HG03060 (cell line): ENCODE measurements around the gene IFI27.

Experiments
- ATAC-seq: cut with Tn5 transposase; IDR thresholded peaks from one replicate; pipeline ENCODE4 v1.9.1; 2021; ENCODE audit warnings: low read depth, moderate number of reproducible peaks; ENCODE audit not compliant: unreplicated experiment

Gene IFI27

GRCh38 chr14:94101748-94102147 is 8.8 kb upstream of the IFI27 start:
- no peak for ATAC-seq

DNA sequence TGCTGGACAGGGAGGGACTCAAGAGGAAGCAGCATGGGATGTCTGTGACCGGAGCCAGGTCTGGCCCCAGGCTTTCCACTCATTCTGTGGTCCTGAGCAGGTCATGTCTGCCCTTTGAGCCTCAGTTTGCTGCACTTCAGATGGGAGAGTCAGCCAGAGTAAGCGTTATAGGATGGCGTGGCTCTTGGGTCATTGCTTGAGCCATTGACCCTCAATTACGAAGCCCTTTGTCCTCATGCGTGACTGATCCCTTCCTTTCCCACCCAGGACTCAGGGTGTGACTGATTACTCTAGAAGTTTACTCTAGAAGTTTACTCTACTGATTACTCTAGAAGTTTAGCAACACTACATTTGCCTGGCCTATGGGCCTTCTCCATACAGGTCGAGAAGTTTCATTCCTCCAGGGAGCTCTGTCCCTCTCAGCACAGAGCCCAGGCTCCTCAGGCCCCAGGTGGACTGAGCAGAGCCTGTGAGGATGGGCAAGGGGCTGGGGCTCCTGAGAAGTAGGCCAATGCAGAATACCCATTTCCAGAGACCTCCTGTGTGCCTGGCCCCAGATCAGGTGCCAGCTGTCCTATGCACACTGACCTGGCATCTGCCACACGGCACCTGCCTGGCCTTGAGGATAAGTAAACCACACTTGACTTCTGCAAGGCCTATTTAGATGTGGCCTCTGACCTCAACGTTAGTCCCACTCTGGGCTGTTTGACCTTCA is 7.6 kb upstream of the IFI27 start:
- ATAC-seq = no peak

GRCh38 chr14:94103554-94104150 is 6.9 kb upstream of the IFI27 start:
- no peak for ATAC-seq

GRCh38 chr14:94104731-94105130 is 5.8 kb upstream of the IFI27 start:
- ATAC-seq = no peak

DNA sequence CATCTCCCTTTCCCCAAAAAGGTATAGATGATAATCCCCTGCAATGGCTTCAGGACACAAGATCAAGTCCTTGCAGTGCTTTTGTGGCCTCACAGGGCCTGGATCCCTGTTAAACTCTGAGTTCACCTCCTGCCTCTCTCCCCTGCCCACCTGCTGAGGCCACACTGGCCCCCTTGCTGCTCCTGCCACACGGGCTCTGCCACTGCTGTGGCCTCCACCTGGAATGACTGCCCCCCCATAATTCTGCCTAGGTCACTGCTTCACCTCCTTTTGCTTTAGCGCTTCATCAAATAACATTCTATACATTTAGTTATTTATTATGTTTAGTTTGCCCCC is 653 bp upstream of the IFI27 start:
- no peak for ATAC-seq

GRCh38 chr14:94111276-94112095 is 950 bp downstream of the IFI27 start:
- no peak for ATAC-seq

DNA sequence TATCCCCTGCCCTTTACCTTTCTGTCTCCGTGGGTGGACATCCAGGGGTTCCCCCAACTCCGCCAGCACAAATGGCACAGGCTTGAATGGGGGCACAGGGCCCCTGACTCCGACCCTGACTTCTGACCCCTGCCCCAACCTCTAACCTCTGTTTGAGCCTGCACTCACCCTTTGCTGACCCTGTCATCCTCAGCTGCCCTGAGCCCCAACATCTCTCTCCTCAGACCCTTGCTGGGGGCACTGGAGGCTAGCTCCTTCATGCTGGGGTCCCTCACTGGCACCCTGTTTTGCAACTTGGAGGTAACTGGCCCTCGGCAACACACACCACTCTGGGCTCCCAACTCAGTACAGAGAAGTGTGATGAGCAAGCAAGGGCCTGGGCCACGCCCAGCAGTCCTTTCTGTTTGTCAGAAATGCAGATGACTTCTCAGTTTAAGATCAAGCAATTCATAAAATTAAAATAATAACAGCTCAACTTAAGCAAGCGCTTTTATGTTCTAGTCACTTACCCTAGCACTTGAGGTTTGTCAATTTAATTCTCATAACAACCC is 2.1 kb downstream of the IFI27 start:
- ATAC-seq = no peak

GRCh38 chr14:94113073-94113472 is 2.5 kb downstream of the IFI27 start:
- no peak for ATAC-seq

- ATAC-seq = no peak
Measured at GRCh38 chr14:94113490-94113889, 3.0 kb downstream of the IFI27 start.

DNA sequence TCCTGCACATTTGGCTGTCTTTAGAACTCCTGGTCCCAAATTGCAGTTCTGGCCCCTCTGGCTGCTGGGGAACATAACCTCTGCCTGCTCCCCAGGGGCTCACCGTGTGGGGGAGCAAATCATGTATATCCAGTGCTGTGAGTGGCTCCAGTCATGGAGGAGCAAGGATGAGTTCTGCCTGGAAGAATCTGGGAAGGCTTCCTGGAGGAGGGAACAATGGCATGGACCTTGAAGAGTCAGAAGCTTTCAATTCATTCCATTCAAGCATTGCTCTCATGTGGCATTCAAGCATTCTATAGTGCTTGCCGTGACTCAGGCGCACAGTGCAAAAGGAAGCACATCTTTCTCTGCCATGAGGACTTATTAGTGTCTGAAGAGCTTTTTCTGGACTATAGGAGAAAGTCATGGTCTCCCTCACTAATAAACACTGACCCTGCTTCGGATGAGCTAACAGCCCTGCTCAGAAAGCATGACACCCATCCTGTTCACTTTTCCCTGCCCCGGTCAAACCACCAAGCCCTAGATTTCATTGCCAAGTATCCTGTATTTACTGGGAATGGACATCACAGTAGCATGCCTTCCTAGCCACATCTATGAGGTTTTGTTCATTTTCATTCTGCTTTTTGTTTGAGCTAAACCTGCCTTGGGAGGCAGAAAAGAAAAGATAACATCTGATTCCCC is 3.5 kb downstream of the IFI27 start:
- ATAC-seq = no peak

DNA sequence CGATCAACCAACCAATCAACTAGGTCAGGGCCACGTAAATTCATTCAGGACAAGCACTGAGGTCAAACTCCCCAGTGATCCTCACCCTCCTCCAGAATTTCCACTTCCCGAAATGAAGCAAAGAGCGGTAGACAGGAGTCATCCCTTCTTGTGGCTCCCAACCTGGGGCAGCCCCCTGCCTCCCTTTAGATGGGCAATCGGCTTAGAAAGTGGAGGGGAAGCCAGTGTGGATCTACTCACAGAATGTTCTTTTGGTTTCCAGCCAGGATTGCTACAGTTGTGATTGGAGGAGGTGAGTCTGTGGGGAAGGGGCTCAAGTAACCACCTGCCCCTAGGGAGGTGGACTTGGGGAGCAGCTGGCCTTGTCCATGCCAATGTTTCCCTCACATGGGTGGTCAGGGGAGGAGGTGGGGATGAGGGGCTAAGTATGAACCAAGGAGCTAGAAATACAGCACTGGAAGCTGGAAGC is 4.1 kb downstream of the IFI27 start:
- no peak for ATAC-seq

DNA sequence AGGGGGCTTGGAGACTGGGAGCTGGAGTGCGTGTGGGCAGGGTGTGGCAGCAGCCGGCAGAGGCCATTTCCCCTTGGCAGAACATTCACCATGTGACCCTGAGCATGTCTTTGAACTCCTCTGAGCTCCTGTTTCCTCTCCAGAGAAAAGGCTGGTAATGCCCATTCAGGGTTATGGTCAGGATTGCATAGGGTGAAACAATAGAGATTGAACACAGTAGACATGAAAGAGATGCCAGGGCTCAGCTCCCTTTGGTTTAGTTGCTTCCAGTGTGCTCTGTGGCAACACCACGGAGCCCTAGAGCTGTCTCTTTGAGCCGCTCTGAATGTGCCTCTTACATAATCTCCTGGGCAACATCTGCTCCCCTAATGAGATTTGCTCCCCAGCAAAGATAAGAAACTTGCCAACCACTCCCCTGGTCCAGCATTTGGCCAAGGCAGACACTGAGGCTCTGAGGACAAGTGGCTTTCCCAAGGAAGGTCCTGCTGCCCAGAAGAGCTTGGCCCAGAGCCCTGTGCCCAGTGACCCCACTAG is 4.6 kb downstream of the IFI27 start:
- no peak for ATAC-seq

DNA sequence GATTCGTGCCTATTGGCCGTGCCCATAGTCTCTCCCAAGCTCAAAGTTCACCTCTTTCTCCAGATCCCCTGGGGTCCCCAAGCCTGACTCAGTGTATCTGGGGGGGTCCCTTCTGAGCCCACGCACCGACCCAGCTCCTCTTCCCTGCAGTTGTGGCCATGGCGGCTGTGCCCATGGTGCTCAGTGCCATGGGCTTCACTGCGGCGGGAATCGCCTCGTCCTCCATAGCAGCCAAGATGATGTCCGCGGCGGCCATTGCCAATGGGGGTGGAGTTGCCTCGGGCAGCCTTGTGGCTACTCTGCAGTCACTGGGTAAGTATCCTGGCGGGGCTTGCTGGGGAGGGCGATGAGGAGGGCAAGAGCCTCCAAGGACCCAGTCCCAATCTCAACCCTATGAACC is 5.1 kb downstream of the IFI27 start:
- ATAC-seq = no peak

DNA sequence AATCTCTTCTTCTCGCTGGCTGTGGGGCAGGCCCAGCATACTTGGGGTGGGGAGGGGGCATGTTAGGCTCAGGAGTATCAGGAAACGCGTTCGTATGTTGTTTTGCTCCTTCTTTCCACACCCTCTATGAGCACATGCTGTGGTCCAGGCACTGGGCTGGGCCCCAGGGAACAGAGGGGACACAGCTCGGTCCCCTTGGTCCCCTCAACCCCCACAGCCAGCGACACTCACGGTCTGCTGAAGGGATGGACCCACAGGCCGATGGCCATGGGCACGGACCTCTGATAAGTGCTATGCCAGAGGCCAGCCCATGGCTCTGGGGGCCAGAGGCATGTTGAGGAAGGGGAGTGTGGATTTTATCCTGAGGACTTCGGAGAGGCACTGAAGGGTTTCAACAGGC is 6.2 kb downstream of the IFI27 start:
- no peak for ATAC-seq

- ATAC-seq = no peak
Measured at GRCh38 chr14:94117856-94118255, 7.3 kb downstream of the IFI27 start.

- ATAC-seq = no peak
Measured at GRCh38 chr14:94119071-94119470, 8.5 kb downstream of the IFI27 start.

- ATAC-seq = no peak
Measured at GRCh38 chr14:94120667-94121340, 10.3 kb downstream of the IFI27 start.

GRCh38 chr14:94121485-94121884 is 10.9 kb downstream of the IFI27 start:
- ATAC-seq = no peak

GRCh38 chr14:94122438-94122837 is 11.9 kb downstream of the IFI27 start:
- no peak for ATAC-seq

- ATAC-seq = no peak
Measured at GRCh38 chr14:94123296-94123695, 12.8 kb downstream of the IFI27 start.
